HL-60/S4 (cell line): ENCODE data around the gene EVX2.

Experiments
- in situ Hi-C: fragments of 300-500 bp; cut with MboI; formaldehyde crosslinking; loops from 2 replicates; pipeline ENCODE4 v1.14.3; 2022; ENCODE audit warnings: low sequenced_read_pairs

Gene EVX2

GRCh38 chr2:176083796-176084261 is at the start of gene EVX2:
TSS of gene EVX2 (minus strand) at chr2:176083962. CDS start at chr2:176083776, 186 bp downstream.
- in situ Hi-C loops, result no loop called here

DNA sequence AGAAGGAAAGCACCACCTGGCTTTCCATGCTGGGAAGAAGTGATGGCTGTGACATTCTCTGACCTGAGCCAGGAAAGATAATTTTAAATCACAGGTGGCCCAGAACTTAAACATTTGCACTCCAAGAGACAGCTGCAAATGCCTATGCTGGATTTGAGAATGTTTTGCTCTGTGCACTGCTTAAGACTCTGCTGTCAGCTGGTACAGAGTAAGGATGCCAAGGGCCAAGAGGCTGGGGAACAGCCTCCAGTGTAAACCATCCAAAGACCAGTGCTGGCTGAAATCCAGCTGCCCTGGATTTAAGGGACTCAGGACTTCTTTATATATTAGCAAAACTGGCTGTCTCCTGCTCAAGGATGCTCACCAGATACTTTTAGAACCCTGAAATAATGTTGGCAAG is 49.6 kb upstream of the EVX2 start:
- in situ Hi-C loops, result loop anchor here (25.0 kb wide), 3 partner anchors 329 to 1179 kb away; no protein-coding TSS in a partner anchor

DNA sequence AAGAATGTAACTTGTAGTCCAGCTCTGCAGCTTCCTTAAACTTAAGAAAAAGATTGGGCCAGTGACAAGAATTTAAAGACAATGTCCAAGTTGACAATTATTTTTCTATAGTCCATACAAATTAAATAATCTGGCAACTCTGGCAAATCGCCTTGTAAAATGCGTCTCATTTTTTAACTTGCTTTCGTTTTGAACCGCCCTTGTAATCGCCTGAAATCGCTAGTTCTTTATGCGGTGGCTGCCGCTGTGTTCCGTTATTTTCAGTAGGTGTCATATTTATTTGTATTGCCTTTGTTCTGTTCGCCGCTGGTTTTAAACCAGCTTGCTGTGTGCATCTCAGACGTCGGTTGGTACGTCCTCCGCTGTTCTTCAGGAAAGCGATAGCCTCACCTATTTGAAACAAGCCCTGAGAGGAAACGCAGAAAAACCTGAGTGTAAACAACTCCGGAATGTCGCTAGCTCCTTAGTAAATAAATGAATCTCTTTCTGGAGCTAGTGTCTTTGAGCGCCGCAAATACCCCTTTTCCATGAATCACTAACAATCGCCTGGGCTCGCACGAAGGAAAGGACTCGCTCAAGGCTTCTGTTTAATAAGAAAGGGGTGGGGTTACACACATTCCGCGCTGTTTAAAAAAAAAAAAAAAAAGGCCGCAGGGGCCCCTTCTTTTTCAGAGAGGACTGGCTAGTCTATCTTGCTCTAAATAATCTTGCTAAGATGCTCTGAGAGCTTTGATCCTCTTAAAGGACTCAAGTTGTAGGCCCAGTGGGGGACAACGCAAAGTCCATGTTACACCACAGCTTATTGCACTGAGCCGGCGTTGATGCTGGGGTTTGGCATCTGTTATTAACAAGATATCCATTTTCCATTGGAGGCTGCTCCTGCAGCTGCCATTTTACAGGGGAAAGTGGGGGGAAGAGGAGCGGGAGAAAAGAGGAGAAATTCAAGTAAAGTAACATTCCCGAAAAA is 48.7 kb upstream of the EVX2 start:
- in situ Hi-C loops, result loop anchor here (25.0 kb wide), 3 partner anchors 330 to 1180 kb away; no protein-coding TSS in a partner anchor

GRCh38 chr2:176131848-176132158 is 48.0 kb upstream of the EVX2 start:
- in situ Hi-C loops, result loop anchor here (25.0 kb wide), 3 partner anchors 330 to 1180 kb away; no protein-coding TSS in a partner anchor

- in situ Hi-C loops, result loop anchor here (25.0 kb wide), 3 partner anchors 331 to 1181 kb away; no protein-coding TSS in a partner anchor
Observed at GRCh38 chr2:176130957-176131847, 47.4 kb upstream of the EVX2 start.

- in situ Hi-C loops, result loop anchor here (25.0 kb wide), 3 partner anchors 332 to 1182 kb away; no protein-coding TSS in a partner anchor
Observed at GRCh38 chr2:176130147-176130956, 46.6 kb upstream of the EVX2 start.

DNA sequence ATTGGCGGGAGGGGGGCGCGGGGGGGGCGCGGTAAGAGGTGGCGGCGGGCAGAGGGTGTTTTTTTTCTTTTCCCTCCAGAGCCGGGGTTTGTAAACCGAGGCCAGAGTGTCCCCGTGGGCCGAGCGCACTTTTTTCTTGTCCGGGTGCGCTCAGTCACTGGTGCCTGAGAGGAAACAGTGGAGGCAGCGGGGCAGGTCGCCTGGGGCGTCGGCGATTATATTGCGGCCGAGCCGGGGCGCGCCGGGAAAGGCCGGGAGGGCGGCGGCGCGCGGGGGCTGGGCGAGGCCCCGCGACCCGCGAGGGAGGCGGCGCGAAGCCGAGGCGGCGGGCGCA is 46.0 kb upstream of the EVX2 start:
- in situ Hi-C loops, result loop anchor here (10.0 to 25.0 kb wide), 4 partner anchors 333 to 1183 kb away; no protein-coding TSS in a partner anchor

- in situ Hi-C loops, result loop anchor here (10.0 to 25.0 kb wide), 4 partner anchors 333 to 1183 kb away; no protein-coding TSS in a partner anchor
Observed at GRCh38 chr2:176128982-176129796, 45.4 kb upstream of the EVX2 start, which contains the start of gene HOXD8. TSS of gene HOXD8 (plus strand) at chr2:176129705. CDS start at chr2:176130367, 662 bp downstream.

DNA sequence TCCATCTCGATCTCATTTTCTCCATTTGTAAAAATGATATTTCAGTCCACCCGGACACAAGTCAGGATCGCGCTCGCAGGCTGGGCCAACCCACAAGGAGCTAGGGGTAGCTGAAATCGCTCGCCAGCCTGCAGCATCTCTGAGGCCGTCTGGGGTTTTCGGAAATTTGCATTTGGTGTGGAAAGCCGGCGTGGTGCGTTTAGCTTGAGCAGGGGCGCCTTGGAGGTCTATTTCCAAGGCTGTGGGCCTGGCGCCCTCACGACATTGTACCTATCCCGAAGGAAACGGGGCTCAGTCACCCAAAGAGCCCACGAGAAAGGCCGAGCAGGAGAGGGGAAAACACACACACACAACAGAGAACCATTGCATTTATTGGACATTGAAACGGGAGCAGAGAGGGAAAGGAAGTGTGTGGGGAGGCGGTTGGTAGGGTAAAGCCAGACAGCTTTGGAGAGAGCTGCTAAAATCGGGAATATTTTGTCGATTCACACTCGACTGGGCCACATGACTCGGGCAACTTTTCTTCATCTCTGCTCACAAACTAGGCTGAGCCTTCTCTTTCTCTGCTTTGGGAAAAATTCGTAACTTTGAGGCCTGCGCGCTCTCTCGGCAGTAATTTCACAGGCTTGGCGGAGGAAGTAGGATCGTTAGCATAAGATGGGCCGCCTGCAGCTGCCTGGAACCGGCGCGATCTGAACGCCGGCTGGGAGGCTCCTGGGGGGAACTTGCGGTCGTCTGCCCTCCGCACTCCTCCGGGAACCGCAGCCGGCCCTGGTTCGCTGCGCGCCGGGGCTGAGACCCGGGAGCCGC is 44.6 kb upstream of the EVX2 start:
- in situ Hi-C loops, result loop anchor here (10.0 to 25.0 kb wide), 4 partner anchors 334 to 1184 kb away; no protein-coding TSS in a partner anchor

DNA sequence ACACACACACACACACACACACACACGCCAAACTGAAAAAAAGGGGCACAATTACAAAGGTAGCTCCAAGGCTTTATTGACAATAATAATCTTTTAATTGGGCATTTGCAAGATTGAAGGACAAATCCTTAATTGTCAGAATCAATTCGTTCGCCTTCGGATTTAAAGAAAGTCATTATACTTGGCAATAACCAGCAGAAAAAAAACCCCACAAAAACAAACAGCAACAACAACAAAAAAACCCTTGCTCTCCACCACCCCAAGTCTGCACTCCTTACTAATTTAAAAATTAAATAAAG is 44.0 kb upstream of the EVX2 start:
- in situ Hi-C loops, result loop anchor here (10.0 to 25.0 kb wide), 4 partner anchors 335 to 1185 kb away; no protein-coding TSS in a partner anchor

GRCh38 chr2:176126929-176127773 is 43.4 kb upstream of the EVX2 start:
- in situ Hi-C loops, result loop anchor here (10.0 to 25.0 kb wide), 4 partner anchors 335 to 1185 kb away; no protein-coding TSS in a partner anchor

- in situ Hi-C loops, result loop anchor here (10.0 to 25.0 kb wide), 4 partner anchors 337 to 1187 kb away; no protein-coding TSS in a partner anchor
Observed at GRCh38 chr2:176125772-176126054, 42.0 kb upstream of the EVX2 start.

- in situ Hi-C loops, result loop anchor here (10.0 to 25.0 kb wide), 4 partner anchors 337 to 1187 kb away; no protein-coding TSS in a partner anchor
Observed at GRCh38 chr2:176124947-176125771, 41.4 kb upstream of the EVX2 start.

DNA sequence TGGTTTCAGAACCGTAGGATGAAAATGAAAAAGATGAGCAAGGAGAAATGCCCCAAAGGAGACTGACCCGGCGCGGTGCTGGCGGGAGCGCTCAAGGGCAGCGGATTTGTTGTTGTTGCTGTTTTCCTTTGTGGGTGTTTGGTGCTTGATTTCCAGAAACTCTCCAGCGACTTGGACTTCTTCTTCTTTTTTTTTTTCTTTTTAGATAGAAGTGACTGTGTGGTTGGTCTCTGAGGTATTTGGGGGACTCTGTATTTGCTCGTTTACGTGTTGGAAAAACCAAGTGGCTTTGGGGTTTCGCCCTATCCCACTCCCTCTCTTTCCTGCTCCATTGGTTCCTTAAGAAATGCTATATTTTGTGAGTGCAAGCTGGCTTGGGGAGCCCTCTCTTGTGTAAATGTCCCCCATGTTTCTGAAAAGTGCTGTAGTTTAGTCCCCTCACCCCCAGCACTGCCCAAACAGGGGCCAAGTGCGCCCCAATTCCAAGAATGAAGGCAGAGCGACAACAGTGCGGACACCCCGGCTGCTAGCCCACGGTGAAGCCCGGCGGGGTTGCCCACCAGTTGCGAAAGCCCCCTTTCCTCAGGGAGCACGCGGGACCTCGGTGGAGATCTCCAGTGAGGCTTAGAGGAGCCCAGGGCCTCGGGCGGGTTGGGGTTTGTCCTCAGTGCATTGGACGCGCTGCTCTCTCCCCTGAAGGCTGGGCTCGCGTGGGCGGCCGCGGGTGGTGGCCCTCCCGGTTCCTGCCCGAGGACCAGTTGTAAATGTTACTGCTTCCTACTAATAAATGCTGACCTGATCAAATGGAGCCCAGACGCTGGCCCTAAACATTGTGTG is 40.6 kb upstream of the EVX2 start:
- in situ Hi-C loops, result loop anchor here (10.0 kb wide), 1 partner anchor 1030 kb away; no protein-coding TSS in a partner anchor

DNA sequence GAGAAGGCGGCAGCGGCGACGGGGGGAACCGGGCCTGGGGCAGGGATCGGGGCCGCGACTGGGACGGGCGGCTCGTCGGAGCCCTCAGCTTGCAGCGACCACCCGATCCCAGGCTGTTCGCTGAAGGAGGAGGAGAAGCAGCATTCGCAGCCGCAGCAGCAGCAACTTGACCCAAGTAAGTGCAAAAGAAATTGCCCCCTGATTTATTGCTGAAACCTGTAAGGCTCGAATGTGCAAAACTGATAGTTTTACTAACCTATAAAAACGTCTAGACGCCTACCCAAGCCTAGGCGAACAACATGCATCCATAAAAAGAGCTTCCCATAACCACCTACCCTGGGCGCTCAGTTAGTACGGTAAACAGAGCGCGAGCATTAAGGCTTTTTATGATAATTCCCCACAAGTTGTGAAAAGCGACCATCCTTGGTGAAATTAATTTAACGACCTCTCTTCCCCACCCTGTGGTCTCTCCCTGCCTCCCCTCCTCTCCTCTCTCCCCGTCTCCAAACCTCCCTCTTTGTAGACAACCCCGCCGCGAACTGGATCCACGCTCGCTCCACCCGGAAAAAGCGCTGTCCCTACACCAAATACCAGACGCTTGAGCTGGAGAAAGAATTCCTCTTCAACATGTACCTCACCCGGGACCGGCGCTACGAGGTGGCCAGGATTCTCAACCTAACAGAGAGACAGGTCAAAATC is 39.8 kb upstream of the EVX2 start:
- in situ Hi-C loops, result loop anchor here (10.0 kb wide), 1 partner anchor 1031 kb away; no protein-coding TSS in a partner anchor
